ENCODE data around the gene ADM5.
A peak's percentile ranks its signal among the peaks of the same experiment; 100 is the strongest.

Gene ADM5

DNA sequence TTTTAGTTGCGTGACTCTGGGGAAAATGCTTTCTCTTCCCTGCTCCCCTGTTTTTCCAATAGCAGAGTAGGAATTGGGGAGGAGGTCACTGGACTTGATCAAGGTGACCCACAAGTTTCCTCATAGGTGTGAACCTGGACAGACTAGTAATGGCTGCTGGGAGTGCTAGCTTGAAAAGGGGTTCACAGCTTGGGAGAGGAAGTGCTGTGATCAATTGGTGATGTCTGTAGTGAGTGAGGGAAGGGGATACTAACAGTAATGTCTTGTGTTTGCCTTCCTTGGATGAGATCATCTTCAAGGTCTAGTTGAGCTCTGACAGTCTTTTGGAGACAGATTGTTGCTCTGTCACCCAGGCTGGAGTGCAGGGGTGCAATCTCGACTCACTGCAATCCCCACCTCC, 21.9 kb upstream of the ADM5 start:
- CTCF ChIA-PET, result interaction anchor here (0.9 to 2.0 kb wide), 3 partner anchors 9 to 98 kb away, joined by 5 read pairs; no protein-coding TSS in a partner anchor
- H3K4me3 ChIP-seq (ENCODE audit: low read depth, low read length), result no peak overlapping the region
- TF ChIP-seq, protein P1, sequence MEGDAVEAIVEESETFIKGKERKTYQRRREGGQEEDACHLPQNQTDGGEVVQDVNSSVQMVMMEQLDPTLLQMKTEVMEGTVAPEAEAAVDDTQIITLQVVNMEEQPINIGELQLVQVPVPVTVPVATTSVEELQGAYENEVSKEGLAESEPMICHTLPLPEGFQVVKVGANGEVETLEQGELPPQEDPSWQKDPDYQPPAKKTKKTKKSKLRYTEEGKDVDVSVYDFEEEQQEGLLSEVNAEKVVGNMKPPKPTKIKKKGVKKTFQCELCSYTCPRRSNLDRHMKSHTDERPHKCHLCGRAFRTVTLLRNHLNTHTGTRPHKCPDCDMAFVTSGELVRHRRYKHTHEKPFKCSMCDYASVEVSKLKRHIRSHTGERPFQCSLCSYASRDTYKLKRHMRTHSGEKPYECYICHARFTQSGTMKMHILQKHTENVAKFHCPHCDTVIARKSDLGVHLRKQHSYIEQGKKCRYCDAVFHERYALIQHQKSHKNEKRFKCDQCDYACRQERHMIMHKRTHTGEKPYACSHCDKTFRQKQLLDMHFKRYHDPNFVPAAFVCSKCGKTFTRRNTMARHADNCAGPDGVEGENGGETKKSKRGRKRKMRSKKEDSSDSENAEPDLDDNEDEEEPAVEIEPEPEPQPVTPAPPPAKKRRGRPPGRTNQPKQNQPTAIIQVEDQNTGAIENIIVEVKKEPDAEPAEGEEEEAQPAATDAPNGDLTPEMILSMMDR (IDR thresholded peaks at IDR 0.05; ENCODE audit: insufficient read depth, low read length, missing control alignments), result no peak
- POLR2A ChIA-PET, result no interaction called here
- no peak for DNase-seq (ENCODE audit: low read depth, low spot score)

DNA sequence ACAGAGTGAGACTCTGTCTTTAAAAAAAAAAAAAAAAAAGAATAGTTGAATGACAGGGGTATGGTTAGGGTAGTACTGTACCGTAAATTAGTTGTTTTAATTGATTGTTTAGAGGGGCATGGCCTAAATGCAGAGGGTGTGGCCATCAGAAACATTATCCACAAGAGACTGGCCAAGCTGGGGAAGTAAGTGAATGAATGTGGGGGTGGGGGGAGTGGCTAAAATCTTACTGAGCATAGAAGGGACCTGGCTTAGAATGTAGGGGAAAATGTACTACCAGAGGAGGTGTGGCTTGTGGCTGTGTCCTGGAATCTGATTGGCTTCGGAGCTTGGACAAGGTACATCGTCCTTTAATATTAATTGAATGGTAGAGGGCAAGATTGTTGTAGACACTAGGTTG, 19.9 kb upstream of the ADM5 start:
- no peak for DNase-seq (ENCODE audit: low read depth, low spot score)
- ChIA-PET POLR2A (no interaction called here), CTCF (interaction anchor here (1.7 to 4.7 kb wide), 2 partner anchors 12 to 17 kb away, joined by 4 to 24 read pairs; no protein-coding TSS in a partner anchor)
- no peak overlapping the region for H3K4me3 ChIP-seq (ENCODE audit: low read depth, low read length)
- TF ChIP-seq, protein P1 (IDR thresholded peaks at IDR 0.05; ENCODE audit: insufficient read depth, low read length, missing control alignments), result no peak

DNA sequence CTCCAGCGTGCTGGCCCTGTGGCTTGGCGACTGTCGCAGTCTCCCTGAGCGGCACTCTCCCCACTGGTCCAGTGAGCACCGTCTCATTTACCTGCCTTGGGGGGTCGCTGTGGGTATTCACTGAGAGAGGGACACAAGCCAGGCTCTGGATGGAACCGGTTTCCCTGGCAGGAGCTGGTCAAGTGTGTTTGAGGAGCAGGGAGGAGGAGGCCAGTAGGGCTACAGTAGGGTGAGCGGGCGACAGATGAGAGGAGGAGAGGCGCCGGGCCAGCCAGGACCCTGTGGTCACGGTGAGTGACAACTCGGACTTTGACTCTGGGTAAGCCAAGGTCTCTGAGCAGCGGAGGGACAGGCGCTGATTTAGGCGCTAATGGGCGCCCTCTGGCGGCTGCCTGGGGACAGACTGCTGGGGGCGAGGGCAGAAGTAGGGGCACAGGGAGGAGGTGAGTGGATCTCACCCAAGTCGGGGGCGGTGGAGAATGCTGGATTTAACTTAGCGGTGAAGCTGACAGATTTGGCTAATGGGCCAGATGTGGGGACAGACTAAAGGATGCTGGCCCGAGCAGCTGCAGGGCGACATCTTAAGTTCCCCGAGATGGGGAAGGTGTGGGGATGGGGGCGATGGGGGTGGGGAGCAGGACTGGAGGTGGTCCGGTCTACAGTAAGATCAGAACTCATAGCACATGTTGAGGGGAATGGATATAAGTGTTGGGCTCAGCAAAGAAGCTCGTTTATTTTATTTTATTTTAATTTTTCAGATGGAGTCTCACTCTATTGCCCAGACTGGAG, 17.1 kb upstream of the ADM5 start:
- POLR2A ChIA-PET, result interaction anchor here (0.5 to 0.6 kb wide), 2 partner anchors 14 to 159 kb away, joined by 3 read pairs; no protein-coding TSS in a partner anchor
- no peak for DNase-seq (ENCODE audit: low read depth, low spot score)
- CTCF ChIA-PET, result interaction anchor here (0.6 to 6.1 kb wide), 34 partner anchors 9 to 199 kb away, joined by 3 to 53 read pairs (median 4); partner anchors contain the start of genes BCL2L12, CPT1C, FLT3LG and IRF3
- H3K4me3 ChIP-seq (ENCODE audit: low read depth, low read length), result no peak overlapping the region
- TF ChIP-seq, protein P1 (IDR thresholded peaks at IDR 0.05; ENCODE audit: insufficient read depth, low read length, missing control alignments), result peak; percentile 92

DNA sequence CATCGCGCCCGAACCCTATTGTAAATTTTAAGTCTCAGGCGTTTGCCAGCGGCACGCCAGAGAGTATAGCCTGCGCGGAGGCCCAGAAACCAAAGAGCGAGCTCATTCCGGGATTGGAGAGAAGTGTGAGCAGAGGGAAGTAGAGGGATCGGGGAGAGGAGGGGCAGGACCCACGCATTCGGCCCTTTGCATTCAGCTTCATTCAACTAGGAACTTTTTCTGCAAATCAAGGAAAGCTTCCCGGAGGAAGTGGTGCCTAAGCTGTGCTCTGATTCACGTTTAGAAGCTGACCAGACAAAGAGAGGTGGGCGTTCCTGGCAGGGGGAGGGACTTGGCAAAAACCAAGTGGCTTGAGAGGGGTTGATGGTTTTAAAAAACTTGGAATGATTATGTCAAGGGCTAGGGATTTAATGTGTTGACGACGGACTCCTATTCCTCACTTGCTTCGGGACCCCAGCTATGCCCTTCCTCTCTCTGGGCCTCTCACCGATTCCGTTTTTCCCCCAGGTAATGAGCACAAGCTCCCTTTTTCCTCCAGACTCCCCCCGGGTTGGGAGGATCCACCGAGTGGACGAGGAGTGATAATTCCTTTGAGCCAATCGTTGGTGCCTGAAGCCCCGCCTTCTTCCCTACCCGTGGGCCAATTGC, 13.1 kb upstream of the ADM5 start:
- ChIA-PET POLR2A (interaction anchor here (0.8 to 4.2 kb wide), 7 partner anchors 11 to 191 kb away, joined by 3 to 23 read pairs (median 4); partner anchors contain the start of genes BCL2L12, IRF3, NOSIP and PNKP), CTCF (interaction anchor here (1.0 to 6.1 kb wide), 10 partner anchors 9 to 173 kb away, joined by 3 to 53 read pairs (median 20); partner anchors contain the start of genes ADM5, BCL2L12, CPT1C and IRF3)
- peak; percentile 80 for DNase-seq (ENCODE audit: low read depth, low spot score)
- H3K4me3 ChIP-seq (ENCODE audit: low read depth, low read length), result peak overlapping the region; percentile 60
- TF ChIP-seq, protein P1 (IDR thresholded peaks at IDR 0.05; ENCODE audit: insufficient read depth, low read length, missing control alignments), result no peak

DNA sequence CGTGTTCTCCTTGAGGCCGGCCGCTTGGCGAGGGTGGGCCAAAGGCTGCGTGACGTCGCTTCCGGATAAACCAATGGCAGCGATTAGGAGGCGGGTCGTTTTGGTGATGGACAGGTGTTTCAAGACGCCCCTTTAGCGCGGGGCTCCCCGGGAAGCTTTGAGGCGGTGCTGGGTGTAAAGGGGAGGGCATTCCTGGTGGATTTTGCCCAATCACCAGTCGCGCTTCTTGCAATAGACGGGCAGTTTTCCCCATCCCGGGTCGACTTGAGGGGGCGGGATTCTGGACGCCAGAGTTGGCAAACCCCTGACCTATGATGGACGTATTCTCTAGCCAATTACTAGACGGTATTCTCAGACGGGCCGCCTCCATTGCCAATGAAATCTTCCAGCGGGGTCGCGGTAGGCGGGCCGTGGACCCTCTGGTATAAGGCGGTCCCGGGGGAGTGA, 12.6 kb upstream of the ADM5 start:
- TF ChIP-seq, protein P1 (IDR thresholded peaks at IDR 0.05; ENCODE audit: insufficient read depth, low read length, missing control alignments), result no peak
- peak overlapping the region; percentile 99 for H3K4me3 ChIP-seq (ENCODE audit: low read depth, low read length)
- ChIA-PET POLR2A (interaction anchor here (0.8 to 4.2 kb wide), 7 partner anchors 12 to 190 kb away, joined by 3 to 23 read pairs (median 4); partner anchors contain the start of genes BCL2L12, IRF3, NOSIP and PNKP), CTCF (interaction anchor here (0.6 to 6.1 kb wide), 8 partner anchors 8 to 174 kb away, joined by 3 to 53 read pairs (median 32); partner anchors contain the start of genes ADM5, BCL2L12, CPT1C and IRF3)
- peak; percentile 99 for DNase-seq (ENCODE audit: low read depth, low spot score)
